PC-9 (cell line): ENCODE results near the gene GPR176. TPM values are rescaled to one million over a fixed set of nuclear protein-coding genes. Genes with fewer than 3 reads are reported as not detected.
A peak's percentile ranks its signal among the peaks of the same experiment; 100 is the strongest.

ENCODE experiments used
- BruUV-seq: library from RNA; stranded (reverse); fragments of 400-500 nt; replicated peaks from 2 replicates; lab custom pipeline; 2021; lab: Mats Ljungman, UMichigan
- CTCF ChIA-PET: fragments of 300-600 bp; sonication (Branson Sonifier 250); formaldehyde crosslinking; loops from one replicate; lab custom pipeline; 2022; ENCODE audit warnings: antibody characterized with exemption; lab: Charles Lee
- POLR2A ChIA-PET: fragments of 300-600 bp; sonication (Branson Sonifier 250); formaldehyde crosslinking; loops from one replicate; lab custom pipeline; 2022; ENCODE audit warnings: antibody characterized with exemption; ENCODE audit not compliant: unreplicated experiment; lab: Charles Lee
- DNase-seq, 2 experiments: peaks; one replicate each; pipeline versions ENCODE4 v3.0.0 to v3.0.0-alpha.2; 2015 to 2022; ENCODE audit warnings: mixed read lengths in 1 of 2
- H2AFZ ChIP-seq: fragments of 200-600 bp; sonication (generic); 2 replicates; pipeline ENCODE4 v1.8.1; 2017; ENCODE audit warnings: antibody characterized with exemption
- H3F3A ChIP-seq: fragments of 200-600 bp; sonication (generic); 2 replicates; pipeline ENCODE4 v1.8.1; 2017; ENCODE audit warnings: antibody characterized with exemption, mild to moderate bottlenecking, low read depth; ENCODE audit not compliant: insufficient read depth
- H3K27ac ChIP-seq: fragments of 200-600 bp; sonication (generic); 2 replicates; pipeline ENCODE4 v1.6.1; 2016; ENCODE audit warnings: mixed run types
- H3K27me3 ChIP-seq: fragments of 200-600 bp; sonication (generic); 2 replicates; pipeline ENCODE4 v1.6.1; 2016; ENCODE audit warnings: low read depth, mixed run types; ENCODE audit not compliant: insufficient read depth
- H3K36me3 ChIP-seq: fragments of 200-600 bp; sonication (generic); 2 replicates; pipeline ENCODE4 v1.6.1; 2016; ENCODE audit warnings: low read depth, mixed run types
- H3K4me1 ChIP-seq: fragments of 200-600 bp; sonication (generic); replicated peaks from 2 replicates; pipeline ENCODE4 v1.6.1; 2016; ENCODE audit warnings: mixed run types; ENCODE audit not compliant: insufficient read depth
- H3K4me2 ChIP-seq: fragments of 200-600 bp; sonication (generic); 2 replicates; pipeline ENCODE4 v1.6.1; 2017; ENCODE audit warnings: mixed run types
- H3K4me3 ChIP-seq: fragments of 200-600 bp; sonication (generic); 2 replicates; pipeline ENCODE4 v1.6.1; 2016; ENCODE audit warnings: mixed run types
- H3K79me2 ChIP-seq: fragments of 200-600 bp; sonication (generic); 2 replicates; pipeline ENCODE4 v1.6.1; 2017; ENCODE audit warnings: low read depth, mixed run types
- H3K9me2 ChIP-seq: fragments of 200-600 bp; sonication (generic); 2 replicates; pipeline ENCODE4 v1.8.1; 2017; ENCODE audit warnings: mild to moderate bottlenecking; ENCODE audit not compliant: insufficient read depth
- H3K9me3 ChIP-seq: fragments of 200-600 bp; sonication (generic); 2 replicates; pipeline ENCODE4 v1.8.1; 2016; ENCODE audit warnings: low read depth; ENCODE audit not compliant: insufficient read depth
- H4K20me1 ChIP-seq: fragments of 200-600 bp; sonication (generic); 2 replicates; pipeline ENCODE4 v1.8.1; 2017; ENCODE audit not compliant: insufficient read depth
- CTCF ChIP-seq: fragments of 200-600 bp; sonication (generic); conservative IDR thresholded peaks from 2 replicates; pipeline ENCODE4 v1.6.1; 2017; ENCODE audit warnings: mixed run types, antibody characterized with exemption, mild to moderate bottlenecking, moderate library complexity
- EZH2 ChIP-seq: fragments of 200-600 bp; sonication (generic); IDR thresholded peaks from 2 replicates; pipeline ENCODE4 v1.8.0; 2017; ENCODE audit warnings: antibody characterized with exemption, low read depth
- intact Hi-C: fragments of 100-400 bp; cut with micrococcal nuclease; formaldehyde crosslinking; loops from one replicate; pipeline ENCODE4 v1.10.0; 2022; ENCODE audit not compliant: unreplicated experiment
- total RNA-seq: library from RNA; stranded (reverse); gene quantifications from 2 replicates; pipeline ENCODE4 v1.2.3, GENCODE V29; 2021

GPR176 gene
- total RNA-seq, 1 experiment from 2014 or later = 4.7 TPM

GRCh38 chr15:39881790-39882189, 38.3 kb downstream of the GPR176 start:
- Histone ChIP-seq H3K4me3 (no peak overlapping the region), H3K4me1 (peaks cover 20% of the 10 kb centered on the region), H3K9me3 (no peaks in the 10 kb centered on the region), H3F3A (no peaks in the 10 kb centered on the region; the same call in 1 of the 2 replicates), H3K79me2 (no peaks in the 10 kb centered on the region), H4K20me1 (no peaks in the 10 kb centered on the region), H3K27ac (no peak overlapping the region), H3K4me2 (no peak overlapping the region), H3K27me3 (no peaks in the 10 kb centered on the region), H3K9me2 (no peaks in the 10 kb centered on the region), H3K36me3 (no peaks in the 10 kb centered on the region), H2AFZ (no peak overlapping the region)
- TF ChIP-seq EZH2 (no peak), CTCF (no peak)
- no peak for DNase-seq
- POLR2A ChIA-PET = no interaction called here
- intact Hi-C loops = no loop called here
- CTCF ChIA-PET = no interaction called here
- no TSS peak for BruUV-seq

DNA sequence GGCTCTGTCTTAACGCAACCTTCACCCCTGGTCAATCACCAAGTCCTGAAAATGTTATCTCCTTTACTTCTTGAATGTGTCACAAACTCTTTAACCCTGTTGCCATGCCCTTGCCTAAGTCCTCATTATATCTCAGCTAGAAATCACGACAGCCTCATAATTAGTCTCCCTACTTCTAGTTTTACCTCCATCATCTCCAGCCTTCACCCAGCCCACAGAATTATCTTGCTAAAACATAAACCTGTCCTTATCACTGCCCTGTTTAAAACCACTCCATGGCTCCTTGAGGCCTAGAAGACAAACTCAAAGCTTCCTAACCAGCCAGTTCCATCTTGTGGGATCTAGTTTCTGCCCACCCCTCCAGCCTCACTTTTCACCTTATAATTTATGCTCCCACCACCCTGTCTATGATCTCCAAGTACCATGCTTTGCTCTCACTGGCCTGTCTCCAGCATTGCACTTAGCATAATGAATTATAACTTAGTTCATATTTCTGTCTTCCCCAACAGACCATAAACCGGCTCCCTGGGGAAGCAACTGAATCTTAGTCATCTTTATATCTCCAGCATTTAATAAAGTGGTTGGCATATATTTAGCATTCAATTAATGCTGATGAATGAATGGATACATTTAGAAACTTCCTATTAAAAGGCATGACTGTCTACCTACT, 39.2 kb downstream of the GPR176 start:
- H4K20me1 ChIP-seq = no peaks in the 10 kb centered on the region
- TF ChIP-seq CTCF (no peak), EZH2 (no peak)
- peaks cover 20% of the 10 kb centered on the region for H3K4me1 ChIP-seq
- H3K4me3 ChIP-seq = no peak overlapping the region
- no peaks in the 10 kb centered on the region for H3K27me3 ChIP-seq
- no peaks in the 10 kb centered on the region for H3K9me2 ChIP-seq
- ChIA-PET POLR2A (no interaction called here), CTCF (no interaction called here)
- no peak for DNase-seq
- intact Hi-C loops = no loop called here
- H3K4me2 ChIP-seq = no peak overlapping the region
- no peak overlapping the region for H2AFZ ChIP-seq
- H3K36me3 ChIP-seq = no peaks in the 10 kb centered on the region
- H3K79me2 ChIP-seq = no peaks in the 10 kb centered on the region
- H3F3A ChIP-seq = no peaks in the 10 kb centered on the region; the same call in 1 of the 2 replicates
- no peak overlapping the region for H3K27ac ChIP-seq
- H3K9me3 ChIP-seq = no peaks in the 10 kb centered on the region
- no TSS peak for BruUV-seq

DNA sequence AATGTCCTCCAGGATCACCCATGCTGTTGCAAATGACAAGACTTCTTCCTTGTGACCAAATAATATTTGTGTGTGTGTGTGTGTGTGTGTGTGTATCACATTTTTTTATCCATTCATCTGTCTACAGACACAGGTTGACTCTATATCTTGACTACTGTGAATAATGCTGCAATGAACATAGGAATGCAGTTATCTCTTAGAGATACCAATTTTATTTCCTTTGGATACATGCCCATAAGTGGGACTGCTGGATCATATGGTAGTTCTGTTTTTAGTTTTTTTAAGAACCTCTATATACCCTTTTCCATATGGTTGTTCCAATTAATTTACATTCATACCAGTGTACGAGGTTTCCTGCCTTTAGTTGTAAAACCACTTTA, 41.7 kb downstream of the GPR176 start:
- ChIA-PET POLR2A (no interaction called here), CTCF (no interaction called here)
- Histone ChIP-seq H3K9me3 (no peaks in the 10 kb centered on the region), H4K20me1 (no peaks in the 10 kb centered on the region), H3K36me3 (no peaks in the 10 kb centered on the region), H3F3A (no peaks in the 10 kb centered on the region; the same call in 1 of the 2 replicates), H3K79me2 (no peaks in the 10 kb centered on the region), H3K27me3 (no peaks in the 10 kb centered on the region), H3K27ac (peak overlapping the region; percentile 68), H2AFZ (no peak overlapping the region), H3K9me2 (no peaks in the 10 kb centered on the region), H3K4me3 (no peak overlapping the region), H3K4me1 (peaks cover 20% of the 10 kb centered on the region), H3K4me2 (no peak overlapping the region)
- intact Hi-C loops = loop anchor here (10.0 kb wide), 1 partner anchor 94 kb away; the partner anchor contains the start of gene FSIP1
- DNase-seq = no peak
- TF ChIP-seq CTCF = no peak
- no peak for TF ChIP-seq EZH2
- no TSS peak for BruUV-seq
